GM12878 (cell line): ENCODE measurements around the gene MGAT4C. TPM values are rescaled to one million over a fixed set of nuclear protein-coding genes. Genes with fewer than 3 reads are reported as not detected.

Source experiments
- ATAC-seq: fragments of 200-7000 bp; cut with Tn5 transposase; 3 replicates; pipeline ENCODE4 v1.9.1; 2020; ENCODE audit warnings: mild to moderate bottlenecking, moderate library complexity
- BruUV-seq: library from RNA; stranded (reverse); fragments of 400-500 nt; replicated peaks from 2 replicates; lab custom pipeline; 2021; lab: Mats Ljungman, UMichigan
- CTCF ChIA-PET: fragments of 300-600 bp; sonication (Branson Sonifier 250); formaldehyde crosslinking; extraction: SDS; loops from one replicate; lab custom pipeline; 2021; ENCODE audit warnings: inconsistent platforms; lab: Yijun Ruan, JAX
- POLR2A ChIA-PET: fragments of 350-600 bp; formaldehyde crosslinking; extraction: SDS; loops from one replicate; lab custom pipeline; 2021; ENCODE audit warnings: inconsistent platforms; lab: Charles Lee
- RAD21 ChIA-PET: fragments of 300-600 bp; sonication (Branson Sonifier 250); formaldehyde crosslinking; loops from one replicate; lab custom pipeline; 2023; ENCODE audit warnings: antibody characterized with exemption; ENCODE audit not compliant: unreplicated experiment; lab: Charles Lee
- SMC1A ChIA-PET: fragments of 300-600 bp; sonication (Branson Sonifier 250); formaldehyde crosslinking; loops from one replicate; lab custom pipeline; 2023; ENCODE audit not compliant: unreplicated experiment, uncharacterized antibody; lab: Charles Lee
- DNase-seq: peaks from one replicate; pipeline ENCODE4 v3.0.0-alpha.2; 2011; ENCODE audit warnings: low read depth, low spot score
- FAIRE-seq: peaks from 3 replicates; lab custom pipeline; 2011; peaks lifted over from hg19 to GRCh38; lab: Jason Lieb, UNC
- H2AFZ ChIP-seq: 2 replicates; pipeline ENCODE4 v1.6.0; 2011; ENCODE audit warnings: low read depth, low read length, control low read depth; ENCODE audit not compliant: control insufficient read depth
- H3K27ac ChIP-seq: 2 replicates; pipeline ENCODE4 v1.5.1; 2011; ENCODE audit warnings: control low read depth; ENCODE audit not compliant: control insufficient read depth, insufficient read depth
- H3K27me3 ChIP-seq, 2 experiments: replicated peaks in 1 of 2; 2 replicates each; pipeline versions ENCODE4 v1.6.0 to v1.6.1; 2011; ENCODE audit warnings: low read length in 1 of 2; ENCODE audit not compliant: control insufficient read depth in 2 of 2, insufficient read depth in 2 of 2
- H3K36me3 ChIP-seq, 2 experiments: 2 replicates each; pipeline ENCODE4 v1.5.1; 2011; ENCODE audit warnings: low read length in 1 of 2; ENCODE audit not compliant: control insufficient read depth in 2 of 2, insufficient read depth in 2 of 2
- H3K4me1 ChIP-seq: 2 replicates; pipeline ENCODE4 v1.6.1; 2011; ENCODE audit warnings: mild to moderate bottlenecking, low read length, moderate library complexity, mixed read lengths; ENCODE audit not compliant: control insufficient read depth, insufficient read depth
- H3K4me2 ChIP-seq: 2 replicates; pipeline ENCODE4 v1.6.0; 2011; ENCODE audit warnings: control low read depth; ENCODE audit not compliant: control insufficient read depth, insufficient read depth
- H3K4me3 ChIP-seq: fragments of 200-600 bp; sonication (generic); 2 replicates; pipeline ENCODE4 v1.5.1; 2016
- H3K79me2 ChIP-seq: 2 replicates; pipeline ENCODE4 v1.6.0; 2011; ENCODE audit warnings: low read length; ENCODE audit not compliant: control insufficient read depth, insufficient read depth
- H3K9ac ChIP-seq: 2 replicates; pipeline ENCODE4 v1.8.0; 2011; ENCODE audit warnings: low read length, control low read depth, mixed read lengths; ENCODE audit not compliant: control insufficient read depth, insufficient read depth
- H3K9me3 ChIP-seq: replicated peaks from 3 replicates; pipeline ENCODE4 v1.5.1; 2011; ENCODE audit warnings: mild to moderate bottlenecking, low read length; ENCODE audit not compliant: control insufficient read depth, insufficient read depth
- H4K20me1 ChIP-seq: 2 replicates; pipeline ENCODE4 v1.6.0; 2011; ENCODE audit not compliant: control insufficient read depth, insufficient read depth
- CREB1 ChIP-seq: IDR thresholded peaks from 2 replicates; pipeline ENCODE4 v1.6.1; 2012; ENCODE audit warnings: low read depth, mild to moderate bottlenecking, inconsistent platforms
- SIX5 ChIP-seq: IDR thresholded peaks from 2 replicates; pipeline ENCODE4 v1.6.1; 2011; ENCODE audit warnings: mild to moderate bottlenecking, low read depth, low read length, moderate library complexity; ENCODE audit not compliant: severe bottlenecking
- SP1 ChIP-seq: IDR thresholded peaks from one replicate; pipeline ENCODE4 v1.6.1; 2011; ENCODE audit warnings: low read depth, low read length
- TCF12 ChIP-seq: IDR thresholded peaks from 2 replicates; pipeline ENCODE4 v1.6.1; 2011; ENCODE audit warnings: low read depth, mild to moderate bottlenecking, low read length
- in situ Hi-C: fragments of 300-500 bp; cut with MboI; formaldehyde crosslinking; loops from 9 replicates; pipeline ENCODE4 v1.14.3; 2018; ENCODE audit warnings: mixed read lengths
- intact Hi-C: fragments of 100-400 bp; cut with micrococcal nuclease; formaldehyde crosslinking; loops from one replicate; pipeline ENCODE4 v1.14.2; 2022; ENCODE audit not compliant: unreplicated experiment
- polyA plus RNA-seq, 11 experiments: library from polyadenylated mRNA; depleted of rRNA in 4 of 11; unstranded in 6 of 11; stranded (reverse) in 5 of 11; fragments of >200 nt; fragmentation: Nextera tagmentation in 4 of 11; fragmentation: Illumina TruSeq in 1 of 11; extraction: Ambion mirVana in 4 of 11; extraction: Trizol in 1 of 11; gene quantifications; 1 replicate in 1 of 11; 2 replicates in 10 of 11; pipeline versions ENCODE4 v1.2.1 to v1.2.3, GENCODE V29; 2011 to 2016; ENCODE audit warnings: inconsistent platforms in 2 of 11, missing spikeins in 2 of 11, low read depth in 1 of 11
- total RNA-seq, 4 experiments: library from RNA; depleted of rRNA in 3 of 4; stranded (reverse); fragments of >200 nt in 3 of 4; fragmentation: Illumina TruSeq in 1 of 4; extraction: Trizol in 1 of 4; gene quantifications; 2 replicates each; pipeline versions ENCODE4 v1.2.1 to v1.2.3, GENCODE V29; 2013 to 2021
- TF ChIP-seq, protein P1 (sequence below): IDR thresholded peaks from 2 replicates; pipeline ENCODE4 v1.6.1; 2011; ENCODE audit warnings: low read depth, mild to moderate bottlenecking, low read length, moderate library complexity, borderline replicate concordance; ENCODE audit errors: extremely low read depth
- TF ChIP-seq, protein P2 (sequence below): IDR thresholded peaks from 2 replicates; pipeline ENCODE4 v1.6.1; 2012; ENCODE audit warnings: mild to moderate bottlenecking, low read depth, low read length

The MGAT4C gene
- total and polyA plus RNA-seq, 10 of the 15 experiments (the other 5 are each of a cell fraction or from before 2014, with no cell fraction given): not detected

DNA sequence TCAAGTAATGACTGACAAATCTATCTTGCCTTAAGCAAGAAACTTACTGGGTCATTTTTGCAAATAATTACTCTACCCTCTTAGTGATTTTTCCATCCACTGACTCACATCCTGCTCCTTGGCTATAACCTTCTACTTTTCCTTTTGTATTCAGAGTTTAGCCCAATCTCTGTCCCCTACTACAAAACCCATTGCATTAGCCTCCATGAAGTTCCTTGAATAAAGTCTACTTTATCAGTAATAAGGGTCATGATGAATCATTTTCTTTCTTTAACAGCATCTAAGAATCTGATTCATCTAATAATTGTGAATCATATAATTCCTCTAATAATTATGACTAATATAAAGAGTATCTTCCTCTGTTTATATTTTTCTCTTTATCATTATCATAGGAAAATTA, 249.5 kb downstream of the MGAT4C start:
- Histone ChIP-seq H4K20me1 (no peaks in the 10 kb centered on the region), H3K36me3 (no peaks in the 10 kb centered on the region), H3K9ac (no peak overlapping the region)
- POLR2A ChIA-PET: no interaction called here
- intact Hi-C loops: no loop called here
- TF ChIP-seq, protein P1, sequence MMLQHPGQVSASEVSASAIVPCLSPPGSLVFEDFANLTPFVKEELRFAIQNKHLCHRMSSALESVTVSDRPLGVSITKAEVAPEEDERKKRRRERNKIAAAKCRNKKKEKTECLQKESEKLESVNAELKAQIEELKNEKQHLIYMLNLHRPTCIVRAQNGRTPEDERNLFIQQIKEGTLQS: no peak
- TF ChIP-seq SP1 (no peak), SIX5 (no peak), TCF12 (no peak), CREB1 (no peak)
- TF ChIP-seq, protein P2, sequence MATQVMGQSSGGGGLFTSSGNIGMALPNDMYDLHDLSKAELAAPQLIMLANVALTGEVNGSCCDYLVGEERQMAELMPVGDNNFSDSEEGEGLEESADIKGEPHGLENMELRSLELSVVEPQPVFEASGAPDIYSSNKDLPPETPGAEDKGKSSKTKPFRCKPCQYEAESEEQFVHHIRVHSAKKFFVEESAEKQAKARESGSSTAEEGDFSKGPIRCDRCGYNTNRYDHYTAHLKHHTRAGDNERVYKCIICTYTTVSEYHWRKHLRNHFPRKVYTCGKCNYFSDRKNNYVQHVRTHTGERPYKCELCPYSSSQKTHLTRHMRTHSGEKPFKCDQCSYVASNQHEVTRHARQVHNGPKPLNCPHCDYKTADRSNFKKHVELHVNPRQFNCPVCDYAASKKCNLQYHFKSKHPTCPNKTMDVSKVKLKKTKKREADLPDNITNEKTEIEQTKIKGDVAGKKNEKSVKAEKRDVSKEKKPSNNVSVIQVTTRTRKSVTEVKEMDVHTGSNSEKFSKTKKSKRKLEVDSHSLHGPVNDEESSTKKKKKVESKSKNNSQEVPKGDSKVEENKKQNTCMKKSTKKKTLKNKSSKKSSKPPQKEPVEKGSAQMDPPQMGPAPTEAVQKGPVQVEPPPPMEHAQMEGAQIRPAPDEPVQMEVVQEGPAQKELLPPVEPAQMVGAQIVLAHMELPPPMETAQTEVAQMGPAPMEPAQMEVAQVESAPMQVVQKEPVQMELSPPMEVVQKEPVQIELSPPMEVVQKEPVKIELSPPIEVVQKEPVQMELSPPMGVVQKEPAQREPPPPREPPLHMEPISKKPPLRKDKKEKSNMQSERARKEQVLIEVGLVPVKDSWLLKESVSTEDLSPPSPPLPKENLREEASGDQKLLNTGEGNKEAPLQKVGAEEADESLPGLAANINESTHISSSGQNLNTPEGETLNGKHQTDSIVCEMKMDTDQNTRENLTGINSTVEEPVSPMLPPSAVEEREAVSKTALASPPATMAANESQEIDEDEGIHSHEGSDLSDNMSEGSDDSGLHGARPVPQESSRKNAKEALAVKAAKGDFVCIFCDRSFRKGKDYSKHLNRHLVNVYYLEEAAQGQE: no peak
- TF ChIP-seq, all 136 proteins: peak for 0
- ChIA-PET RAD21 (no interaction called here), SMC1A (no interaction called here), CTCF (no interaction called here)
- Histone ChIP-seq H2AFZ (no peak overlapping the region), H3K79me2 (no peaks in the 10 kb centered on the region), H3K27ac (no peak overlapping the region), H3K9me3 (no peaks in the 10 kb centered on the region), H3K27me3 (no peaks in the 10 kb centered on the region), H3K4me1 (no peaks in the 10 kb centered on the region), H3K4me2 (no peak overlapping the region), H3K4me3 (no peak overlapping the region)
- no peak for FAIRE-seq
- BruUV-seq: no TSS peak
- in situ Hi-C loops: no loop called here
- no peak for ATAC-seq
- no peak for DNase-seq
